ENCODE data around the gene PPP3R1. TPM values are rescaled to one million over a fixed set of nuclear protein-coding genes. Genes with fewer than 3 reads are reported as not detected.
A peak's percentile ranks its signal among the peaks of the same experiment; 100 is the strongest.
"Not testable (repeated sequence)": the region's sequence is repeated elsewhere in the genome, so short reads cannot be mapped to it uniquely, and the experiment has no call there.

PPP3R1 gene
- total RNA-seq, 1 experiment from 2014 or later = 25.6 TPM

DNA sequence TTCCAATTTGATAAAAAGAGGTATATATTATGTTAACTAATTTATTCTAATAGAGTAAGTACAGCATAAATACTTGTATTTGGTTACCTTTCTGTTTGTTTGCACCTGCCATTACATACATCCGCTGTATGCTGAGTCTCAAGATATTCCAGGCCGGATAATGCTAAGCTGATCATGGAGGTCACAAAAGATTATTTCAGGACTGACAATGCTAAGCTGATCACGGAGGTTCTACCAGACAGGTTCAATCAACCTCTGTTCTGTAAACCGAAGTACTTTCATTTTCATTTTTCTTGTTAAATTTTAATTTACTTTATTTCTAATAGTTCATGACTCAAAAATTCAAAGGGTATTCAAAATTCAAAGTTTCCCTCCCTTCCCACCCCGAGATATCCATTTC, 63.5 kb downstream of the PPP3R1 start:
- no peak for DNase-seq (ENCODE audit: low read depth)

DNA sequence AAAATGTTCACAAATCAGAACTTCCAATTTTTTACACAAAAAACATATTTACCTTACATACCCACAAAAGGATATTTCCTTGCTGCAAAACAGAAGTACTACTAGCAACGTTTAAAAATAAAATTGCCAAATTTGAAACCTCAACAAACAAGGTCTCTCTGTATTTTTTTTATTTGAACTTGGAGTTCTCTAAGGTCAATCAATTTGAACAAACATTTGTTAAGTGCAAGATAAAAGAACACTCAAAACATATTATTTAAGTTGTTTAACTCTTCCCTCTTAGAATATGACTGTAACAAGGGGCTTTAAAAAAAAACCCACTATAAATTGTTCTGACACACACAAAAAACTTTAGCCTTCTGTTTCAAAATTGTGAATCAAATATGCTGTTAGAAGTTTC, 65.0 kb downstream of the PPP3R1 start:
- DNase-seq (ENCODE audit: low read depth) = no peak

DNA sequence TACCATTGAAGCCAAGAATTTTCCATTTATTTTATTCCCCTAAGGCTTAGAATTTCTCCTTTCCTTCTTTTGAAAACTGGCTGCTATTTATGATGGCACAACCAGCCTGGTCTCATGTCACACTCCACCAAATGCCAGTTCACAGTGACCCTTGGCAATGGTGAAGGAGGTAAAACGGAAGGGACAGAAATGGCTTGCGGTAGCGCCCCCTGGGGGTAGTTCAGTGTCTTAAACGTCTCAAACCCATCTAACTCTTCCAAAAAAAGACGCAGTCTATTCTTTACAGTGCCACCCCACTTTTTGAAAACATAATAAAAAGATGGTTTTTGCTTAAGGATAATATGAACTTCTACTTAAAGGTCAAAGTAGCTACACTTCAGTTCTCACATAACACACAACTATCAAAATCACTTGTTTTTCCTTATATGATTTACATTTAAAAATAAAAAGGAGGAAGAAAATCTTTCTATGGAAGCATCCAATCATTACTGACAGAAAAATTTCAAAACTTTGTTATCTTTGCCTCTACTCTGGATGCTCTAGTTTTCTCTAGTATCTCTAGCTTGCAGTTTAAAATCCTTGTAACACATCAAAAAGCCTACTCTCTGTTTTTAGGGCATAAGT, 66.7 kb downstream of the PPP3R1 start:
- peak; percentile 50 for DNase-seq (ENCODE audit: low read depth)

DNA sequence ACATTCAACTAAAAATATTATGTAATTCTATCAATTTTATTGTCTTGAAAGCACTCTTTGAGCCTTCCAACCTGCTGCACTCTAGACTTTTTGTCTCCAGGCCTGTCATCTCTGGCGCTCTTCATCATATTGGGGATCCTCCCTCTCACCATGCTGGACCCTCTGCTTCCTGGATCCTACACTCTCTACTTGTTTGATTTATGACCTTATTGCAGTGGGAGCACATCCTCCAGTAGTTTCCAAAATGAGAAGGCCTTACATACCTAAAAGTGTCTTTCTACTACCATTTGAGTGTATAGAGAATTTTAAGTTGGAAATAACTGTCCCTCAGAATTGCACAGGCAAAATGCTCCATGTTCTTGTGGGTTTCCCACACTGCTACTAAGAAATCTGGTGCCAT, 69.4 kb downstream of the PPP3R1 start:
- no peak for DNase-seq (ENCODE audit: low read depth)

DNA sequence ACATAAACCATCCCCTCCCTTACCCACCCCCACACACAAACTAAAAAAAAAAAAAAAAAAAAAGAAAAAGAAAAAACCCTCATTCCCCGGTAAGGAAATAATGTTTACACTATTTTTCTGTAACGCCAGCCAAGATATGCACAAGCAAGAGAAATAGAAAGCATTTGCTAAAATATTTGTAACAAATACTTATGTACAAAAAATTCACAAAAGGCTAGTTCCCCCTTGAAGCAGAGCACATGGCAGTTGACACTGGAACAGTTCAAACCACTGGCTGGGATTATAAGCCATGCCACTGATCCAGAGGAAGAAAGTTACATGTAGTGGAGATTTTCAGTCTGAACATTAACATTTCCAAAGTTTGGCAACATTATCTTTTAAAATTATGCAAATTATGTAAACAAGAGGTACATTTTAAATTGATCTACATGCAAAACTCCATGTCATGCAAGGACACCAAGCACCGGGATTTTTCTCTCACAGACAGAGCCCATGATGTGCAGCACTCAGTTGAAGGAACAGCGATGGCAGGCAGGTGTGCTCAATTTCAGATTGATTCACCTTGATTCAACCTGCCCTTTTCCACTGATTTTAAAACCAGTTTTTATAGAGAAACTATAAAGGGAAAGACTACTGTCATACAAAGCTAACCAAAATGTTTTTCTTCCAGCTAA, 73.2 kb downstream of the PPP3R1 start:
- DNase-seq (ENCODE audit: low read depth) = no peak

DNA sequence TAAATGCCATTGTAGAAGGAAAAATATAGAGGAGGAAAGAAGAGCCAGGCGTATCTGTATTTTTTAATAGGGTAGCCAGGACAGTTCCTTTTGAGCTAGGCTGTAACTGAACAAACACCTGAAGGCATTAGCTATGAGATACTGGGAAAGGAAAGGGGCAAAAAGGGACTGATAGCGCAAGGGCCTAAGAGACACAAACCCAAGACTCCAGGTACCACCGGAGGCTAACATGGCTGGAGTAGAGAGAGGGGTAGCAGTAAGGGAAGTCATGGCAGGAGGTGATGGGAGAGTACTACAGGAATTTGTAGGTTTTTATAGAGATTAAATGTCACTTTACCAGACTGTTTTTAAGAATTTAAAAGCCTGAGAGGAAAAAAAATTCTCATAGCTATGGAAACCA, 73.9 kb downstream of the PPP3R1 start:
- no peak for DNase-seq (ENCODE audit: low read depth)

DNA sequence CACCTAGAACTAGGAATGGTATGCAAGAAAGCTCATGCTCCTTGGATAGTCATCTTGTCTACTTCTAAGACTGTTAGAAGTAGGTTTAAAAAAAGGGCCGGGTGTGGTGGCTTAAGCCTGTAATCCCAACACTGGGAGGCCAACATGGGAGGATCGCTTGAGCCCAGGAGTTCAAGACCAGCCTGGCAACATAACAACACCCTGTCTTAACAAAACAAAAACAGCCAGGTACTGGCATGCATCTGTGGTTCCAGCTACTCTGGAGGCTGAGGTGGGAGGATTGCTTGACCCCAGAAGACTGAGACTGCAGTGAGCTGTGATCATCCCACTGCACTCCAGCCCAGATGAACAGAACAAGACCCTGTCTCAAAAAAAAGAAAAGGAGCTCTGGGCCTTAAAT, 74.8 kb downstream of the PPP3R1 start:
- DNase-seq (ENCODE audit: low read depth) = no peak

DNA sequence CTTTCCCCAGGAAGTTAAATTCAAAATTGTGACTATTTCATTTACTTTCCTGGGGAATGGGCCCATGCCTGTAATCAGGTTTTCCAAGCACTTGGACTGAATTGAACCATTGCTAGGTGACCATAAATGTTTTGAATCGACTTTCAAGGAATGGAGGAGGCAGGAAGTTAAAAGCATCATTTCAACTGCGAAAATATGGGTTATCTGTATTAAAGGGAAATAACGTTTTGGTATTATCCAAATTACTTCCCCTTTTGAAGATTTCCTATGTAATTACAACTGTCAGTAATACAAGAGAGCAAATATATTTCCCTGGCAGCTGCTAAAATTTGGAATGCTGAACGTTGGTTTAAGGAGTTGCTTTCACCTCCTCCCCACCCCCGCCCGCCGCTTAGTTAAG, 75.7 kb downstream of the PPP3R1 start:
- DNase-seq (ENCODE audit: low read depth) = no peak

DNA sequence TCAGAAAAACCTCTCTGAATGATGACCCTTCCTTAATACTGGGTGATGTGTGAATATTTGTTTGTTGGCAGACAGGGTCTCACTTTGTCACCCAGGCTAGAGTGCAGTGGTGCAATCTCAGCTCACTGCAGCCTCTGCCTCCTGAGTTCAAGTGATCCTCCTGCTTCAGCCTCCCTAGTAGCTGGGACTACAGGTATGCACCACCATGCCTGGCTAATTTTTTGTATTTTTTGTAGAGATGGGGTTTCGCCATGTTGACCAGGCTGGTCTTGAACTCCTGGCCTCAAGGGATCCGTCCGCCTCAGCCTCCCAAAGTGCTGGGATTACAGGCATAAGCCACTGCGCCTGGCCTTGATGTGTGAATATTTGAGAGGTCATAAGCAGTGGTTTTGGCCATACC, 77.1 kb downstream of the PPP3R1 start:
- DNase-seq (ENCODE audit: low read depth) = not testable (repeated sequence)

DNA sequence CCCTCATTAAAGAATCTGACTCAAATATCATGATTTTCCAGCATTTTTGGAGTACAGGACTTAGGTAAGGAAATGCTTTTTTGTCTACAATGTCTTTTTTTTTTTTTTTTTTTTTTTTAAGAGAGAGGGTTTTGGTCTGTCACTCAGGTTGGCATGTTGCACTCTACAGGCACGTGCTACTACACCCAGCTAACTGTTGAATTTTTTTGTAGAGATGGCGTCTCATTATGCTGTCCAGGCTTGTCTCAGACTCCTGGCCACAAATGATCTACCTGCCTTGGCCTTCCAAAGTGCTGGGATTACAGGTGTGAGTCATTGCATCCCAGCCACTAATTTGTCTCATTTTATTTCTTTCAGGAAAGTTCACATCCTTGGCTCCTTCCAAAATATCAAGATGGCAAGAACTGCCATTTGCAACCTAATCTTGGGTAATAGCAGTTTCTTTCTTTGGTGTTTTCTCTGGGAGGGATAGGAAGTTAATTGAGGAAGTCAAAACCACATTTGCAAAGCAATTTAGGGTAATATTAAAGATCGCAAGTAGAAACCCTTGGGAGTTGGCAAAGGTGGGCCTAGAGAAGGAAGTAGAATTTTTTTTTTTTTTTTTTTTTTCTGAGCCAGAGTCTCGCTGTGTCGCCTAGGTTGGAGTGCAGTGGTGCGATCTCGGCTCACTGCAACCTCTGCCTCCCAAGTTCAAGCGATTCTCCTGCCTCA, 79.2 kb downstream of the PPP3R1 start:
- DNase-seq (ENCODE audit: low read depth) = no peak

DNA sequence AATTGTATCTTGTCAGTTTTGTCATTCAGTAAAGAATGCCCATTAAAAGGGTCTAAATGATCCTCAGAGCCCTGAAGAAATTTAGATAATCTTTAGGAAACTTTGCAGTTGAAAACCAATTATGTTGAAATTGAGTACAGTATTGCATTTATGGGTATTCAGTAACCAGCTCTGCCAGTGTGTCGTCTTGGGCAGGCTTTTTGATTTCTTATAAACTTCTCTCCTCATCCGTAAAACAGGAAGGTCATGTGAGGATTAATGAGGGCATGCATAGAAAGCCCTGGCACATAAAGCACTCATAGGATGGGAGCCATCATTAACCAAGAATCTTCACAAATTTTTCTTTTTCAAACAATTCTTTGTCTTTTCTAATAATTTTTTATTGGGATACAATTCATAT, 79.8 kb downstream of the PPP3R1 start:
- no peak for DNase-seq (ENCODE audit: low read depth)

DNA sequence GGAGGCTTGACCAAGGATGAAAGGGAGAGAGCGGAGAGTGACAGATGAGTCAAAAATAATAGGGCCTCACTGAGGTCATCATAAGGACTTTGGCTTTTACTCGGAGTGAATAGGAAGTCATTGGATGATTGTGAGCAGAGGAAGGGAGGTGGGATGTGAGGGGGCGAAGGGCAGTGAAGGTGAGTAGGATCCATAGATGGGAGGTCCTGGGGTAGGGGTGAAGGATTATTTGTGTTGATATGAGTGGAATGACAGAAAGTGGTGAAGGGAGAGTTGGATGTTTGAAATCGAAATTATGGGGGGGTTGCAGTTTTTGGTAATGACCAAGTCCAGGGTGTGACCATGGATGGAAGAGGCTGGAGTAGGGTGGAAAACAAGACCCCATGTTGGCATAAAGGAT, 80.6 kb downstream of the PPP3R1 start:
- DNase-seq (ENCODE audit: low read depth) = no peak

DNA sequence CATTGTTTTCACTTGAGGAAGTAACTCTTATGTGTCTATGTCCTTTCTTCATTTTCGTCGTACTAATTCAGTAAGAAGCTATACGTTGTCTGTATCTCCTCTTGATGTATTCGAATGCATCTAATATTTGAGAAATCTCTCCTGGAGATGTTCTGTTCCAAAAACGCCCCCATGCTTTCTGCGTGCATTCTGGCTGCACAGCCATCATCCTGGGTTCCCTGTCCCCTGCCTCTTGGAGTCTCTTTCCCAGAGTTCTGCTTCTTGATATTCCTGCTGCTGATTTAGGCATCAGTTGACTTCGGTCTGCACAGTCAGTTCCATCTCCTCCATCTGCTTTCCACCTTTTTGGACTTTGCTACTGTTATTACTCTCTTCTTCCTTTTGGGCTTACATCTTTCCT, 81.2 kb downstream of the PPP3R1 start:
- no peak for DNase-seq (ENCODE audit: low read depth)

DNA sequence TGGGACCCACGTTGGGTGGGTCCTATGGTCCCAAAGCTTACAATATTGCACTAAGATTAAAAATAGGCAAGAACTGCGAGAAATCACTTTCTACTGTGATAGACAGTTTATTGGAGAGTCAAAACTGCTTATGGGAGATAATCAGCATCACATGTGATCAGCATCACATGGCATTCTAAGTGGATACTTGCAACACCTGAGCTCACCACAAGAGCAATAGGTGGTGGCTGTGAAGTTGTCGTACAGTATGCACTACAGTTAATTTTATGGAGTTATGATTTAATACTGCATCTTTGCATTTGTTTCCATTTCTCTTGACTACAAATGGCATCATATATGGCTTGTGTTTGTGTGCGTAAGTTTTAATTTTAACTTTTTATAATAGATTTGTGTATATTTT, 83.0 kb downstream of the PPP3R1 start:
- no peak for DNase-seq (ENCODE audit: low read depth)

DNA sequence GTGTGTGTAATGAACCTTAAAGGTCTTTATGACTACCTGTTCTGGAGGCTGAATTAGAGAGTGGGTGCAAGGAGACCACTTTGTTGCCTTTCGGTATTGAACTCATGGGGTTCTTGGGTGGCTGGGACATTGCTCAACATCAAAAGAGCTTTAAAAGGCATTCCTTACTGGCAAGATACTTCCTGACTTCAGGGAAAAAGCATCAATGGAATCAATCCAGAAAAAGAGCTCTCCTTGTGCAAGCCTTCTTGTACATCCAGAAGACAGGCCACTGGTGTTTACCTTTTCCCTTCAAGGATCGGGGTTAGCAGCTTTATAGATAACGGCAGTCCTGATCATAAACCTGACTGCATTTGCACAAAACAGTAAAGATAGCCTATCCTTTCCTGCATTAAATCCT, 85.1 kb downstream of the PPP3R1 start:
- no peak for DNase-seq (ENCODE audit: low read depth)

DNA sequence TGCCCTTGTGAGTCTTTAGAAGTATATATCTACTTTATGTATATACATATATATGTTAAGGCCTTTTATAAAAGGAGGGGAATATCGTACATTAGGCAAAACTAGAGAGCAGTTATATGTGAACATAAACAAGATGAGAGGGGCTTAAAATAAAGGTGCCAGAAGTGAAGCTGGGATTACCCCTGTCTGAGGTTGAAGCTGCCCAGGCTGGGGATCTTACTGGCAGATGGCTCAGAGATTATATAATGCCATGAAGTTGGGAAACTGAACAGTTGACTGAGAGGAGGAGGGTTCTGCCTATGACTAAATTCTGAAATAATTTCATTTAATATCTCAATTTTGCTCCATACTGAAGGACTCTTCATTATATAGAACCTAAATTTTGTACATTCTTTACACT, 88.7 kb downstream of the PPP3R1 start:
- no peak for DNase-seq (ENCODE audit: low read depth)

DNA sequence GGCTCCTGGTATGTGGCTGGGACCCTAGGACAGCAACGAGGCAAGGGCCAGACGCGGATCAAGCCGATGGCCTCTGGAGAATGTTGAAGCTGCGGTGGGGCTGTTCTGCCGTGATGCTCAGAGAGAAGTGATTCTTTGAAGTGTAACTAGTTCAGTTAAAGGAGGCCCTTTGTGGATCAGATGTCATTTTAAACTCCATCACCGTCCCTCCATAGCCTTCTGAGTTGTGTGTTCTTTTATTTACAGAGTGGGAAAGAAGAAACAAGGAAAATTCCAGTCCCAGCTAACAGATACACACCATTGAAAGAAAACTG, 94.2 kb downstream of the PPP3R1 start:
- DNase-seq (ENCODE audit: low read depth) = no peak

DNA sequence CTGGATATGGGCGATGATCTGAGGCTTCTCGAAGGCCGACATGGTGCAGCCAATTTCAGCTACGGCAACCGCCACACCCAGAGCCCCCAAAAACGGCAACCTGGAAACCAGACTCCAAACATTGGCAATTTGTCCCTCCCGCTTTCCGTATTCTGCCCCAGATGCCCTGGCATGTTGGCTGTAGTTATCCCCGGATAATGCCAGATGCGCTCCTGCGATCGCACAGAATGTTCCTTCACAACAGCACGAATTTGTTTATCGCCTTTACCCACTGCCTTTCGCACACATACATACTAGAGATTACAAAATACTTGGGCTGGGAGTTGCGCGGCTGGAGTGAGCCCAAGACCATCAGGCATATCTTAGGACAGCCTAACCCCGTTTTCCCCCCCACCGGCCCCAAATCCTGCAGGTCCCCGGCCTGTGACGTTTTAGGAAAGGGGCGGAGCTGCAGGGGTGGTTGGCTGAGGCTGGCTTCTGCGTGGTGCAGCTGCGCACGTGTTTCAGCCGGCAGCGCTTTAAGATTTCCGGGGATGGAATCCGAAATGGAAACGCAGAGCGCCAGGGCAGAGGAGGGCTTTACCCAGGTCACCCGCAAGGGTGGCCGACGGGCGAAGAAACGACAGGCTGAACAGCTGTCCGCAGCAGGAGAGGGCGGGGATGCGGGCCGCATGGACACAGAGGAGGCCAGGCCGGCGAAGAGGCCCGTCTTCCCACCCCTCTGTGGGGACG, 94.8 kb downstream of the PPP3R1 start, which contains the start of gene PNO1:
TSS of gene PNO1 (plus strand) at position 487 of the 732 bp plus-strand sequence. CDS start at position 534, 47 bp downstream.
- DNase-seq (ENCODE audit: low read depth) = peak; percentile 95

DNA sequence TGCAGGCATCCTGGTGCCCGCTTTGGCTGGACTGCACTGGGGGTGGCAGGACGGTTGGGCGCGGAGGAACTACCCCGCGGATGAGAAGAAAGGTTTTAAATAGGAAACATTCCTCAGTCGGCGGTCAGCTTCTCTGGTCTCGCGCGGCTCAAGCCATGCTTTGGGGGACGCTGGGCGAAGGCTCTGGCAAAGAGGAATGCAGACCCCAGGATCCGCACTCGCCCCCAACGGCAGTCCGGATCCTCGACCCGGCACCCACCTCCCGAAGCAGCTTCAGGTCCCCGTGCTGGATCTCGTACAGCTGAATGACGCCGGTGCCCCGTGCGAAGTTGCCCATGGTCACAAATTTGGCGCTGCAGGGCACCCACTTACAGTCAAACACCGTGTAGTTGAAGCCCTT, 95.3 kb downstream of the PPP3R1 start:
- no peak for DNase-seq (ENCODE audit: low read depth)

DNA sequence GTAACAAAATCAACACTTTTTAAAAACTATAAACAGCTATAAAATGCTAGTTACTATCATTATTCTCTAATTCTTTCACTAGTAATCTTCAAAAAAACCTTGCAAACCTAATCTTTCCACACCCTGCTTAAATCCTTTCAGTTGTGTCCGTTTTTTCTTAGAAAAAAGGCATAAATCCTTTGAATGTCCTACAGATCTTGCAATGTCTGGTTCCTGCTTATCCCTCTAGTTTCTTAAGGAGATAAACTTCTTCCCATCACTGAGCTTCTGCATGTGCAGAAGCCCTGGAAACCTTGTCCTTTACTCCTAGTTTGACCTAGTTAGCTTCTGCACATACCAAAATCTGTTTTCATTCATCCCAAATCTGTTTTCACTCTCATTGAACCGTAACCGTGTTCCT, 95.9 kb downstream of the PPP3R1 start:
- DNase-seq (ENCODE audit: low read depth) = no peak

DNA sequence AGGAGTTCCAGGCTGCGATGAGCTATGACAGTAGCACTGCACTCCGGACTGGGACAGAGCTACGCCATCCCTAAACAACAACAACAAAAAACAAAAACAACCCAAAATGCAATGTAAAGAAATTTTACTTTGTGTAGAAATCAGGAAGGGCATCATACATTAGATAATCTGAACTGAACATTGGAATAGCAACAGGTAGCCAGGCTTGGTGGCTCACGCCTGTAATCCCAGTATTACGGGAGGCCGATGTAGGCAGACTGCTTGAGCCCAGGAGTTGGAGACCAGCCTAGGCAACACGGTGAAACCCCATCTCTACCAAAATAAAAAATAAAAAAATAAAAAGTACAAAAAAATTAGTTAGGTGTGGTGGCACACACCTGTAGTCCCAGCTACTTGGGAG, 96.7 kb downstream of the PPP3R1 start:
- DNase-seq (ENCODE audit: low read depth) = no peak

DNA sequence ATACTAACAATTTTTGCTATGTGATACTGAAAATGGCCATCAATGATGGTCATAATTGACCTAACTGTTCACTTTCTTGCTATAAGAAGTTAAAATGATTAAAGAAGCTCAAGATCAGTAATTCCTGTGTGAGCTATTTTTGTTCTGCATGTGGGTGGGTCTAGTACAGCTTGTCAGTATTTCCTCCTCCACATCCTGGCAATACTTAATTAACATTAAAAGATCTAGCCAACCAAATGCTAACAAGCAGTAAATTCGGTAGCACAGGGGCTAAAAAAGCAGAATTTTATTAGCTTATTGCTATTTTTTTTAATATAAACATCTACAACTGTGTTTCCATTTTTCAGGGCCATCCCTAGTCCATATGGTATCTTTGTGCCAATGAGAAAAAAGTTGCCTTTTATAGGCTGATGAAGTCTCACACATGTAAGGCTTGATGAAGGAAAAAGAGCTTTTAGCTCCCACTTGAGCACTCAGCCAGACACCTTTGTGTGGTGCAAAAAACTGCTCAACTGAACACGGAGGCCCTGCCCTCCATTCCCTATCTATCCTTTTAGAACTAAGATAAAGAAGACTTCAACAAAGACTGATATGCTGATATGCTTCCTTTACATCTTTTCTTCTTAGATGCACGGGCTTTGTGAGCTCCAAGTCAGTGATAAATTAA, 99.5 kb downstream of the PPP3R1 start:
- no peak for DNase-seq (ENCODE audit: low read depth)
